WI38 (cell line): Measurements from ENCODE around the gene SEPHS2.
"Not testable (repeated sequence)": the region's sequence is repeated elsewhere in the genome, so short reads cannot be mapped to it uniquely, and the experiment has no call there.

Experiments
- H3K4me3 ChIP-seq: 2 replicates; pipeline ENCODE4 v1.5.1; 2011; ENCODE audit warnings: low read depth, mild to moderate bottlenecking, control low read depth, low read length
- CTCF ChIP-seq: IDR thresholded peaks from 2 replicates; pipeline ENCODE4 v1.5.1; 2012; ENCODE audit warnings: low read depth, mild to moderate bottlenecking, control low read depth, low read length

SEPHS2 gene

GRCh38 chr16:30399435-30400186 is 46.1 kb downstream of the SEPHS2 start:
- TF ChIP-seq CTCF: no peak
- peak overlapping the region; percentile 67 for H3K4me3 ChIP-seq

- no peak overlapping the region for H3K4me3 ChIP-seq
- no peak for TF ChIP-seq CTCF
Measured at GRCh38 chr16:30398661-30399434, 46.8 kb downstream of the SEPHS2 start.

GRCh38 chr16:30397776-30398660 is 47.7 kb downstream of the SEPHS2 start:
- H3K4me3 ChIP-seq: no peak overlapping the region

GRCh38 chr16:30397056-30397455 is 48.6 kb downstream of the SEPHS2 start:
- TF ChIP-seq CTCF: no peak
- H3K4me3 ChIP-seq: no peak overlapping the region

More at GRCh38 chr16:30397776-30398660, 47.7 kb downstream of the SEPHS2 start:
- TF ChIP-seq CTCF: no peak

GRCh38 chr16:30396627-30397026 is 49.0 kb downstream of the SEPHS2 start:
- H3K4me3 ChIP-seq: not testable (repeated sequence)

- H3K4me3 ChIP-seq: peak overlapping the region; percentile 83
- no peak for TF ChIP-seq CTCF
Measured at GRCh38 chr16:30395992-30396585, 49.6 kb downstream of the SEPHS2 start.
